Mononuclear cell (primary cell): Measurements from ENCODE around the gene PPP1R26. TPM values are rescaled to one million over a fixed set of nuclear protein-coding genes. Genes with fewer than 3 reads are reported as not detected.
A peak's percentile ranks its signal among the peaks of the same experiment; 100 is the strongest.

Experiments
- H3K27me3 ChIP-seq: 2 replicates; pipeline ENCODE4 v1.6.0; 2011; ENCODE audit warnings: low read length, control low read depth; ENCODE audit not compliant: insufficient read depth
- H3K4me1 ChIP-seq: 2 replicates; pipeline ENCODE4 v1.5.1; 2011; ENCODE audit warnings: mild to moderate bottlenecking, low read length, control low read depth; ENCODE audit not compliant: insufficient read depth
- H3K4me3 ChIP-seq: 2 replicates; pipeline ENCODE4 v1.5.1; 2011; ENCODE audit warnings: mild to moderate bottlenecking, low read length, moderate library complexity
- H3K9me3 ChIP-seq: 2 replicates; pipeline ENCODE4 v1.5.1; 2011; ENCODE audit warnings: low read depth, mild to moderate bottlenecking, control low read depth, low read length
- total RNA-seq: library from RNA; depleted of rRNA; stranded (reverse); fragments of >200 nt; gene quantifications from one replicate; pipeline ENCODE4 v1.2.3, GENCODE V29; 2012

The PPP1R26 gene
- total RNA-seq, 1 donor, result 1.5 TPM

DNA sequence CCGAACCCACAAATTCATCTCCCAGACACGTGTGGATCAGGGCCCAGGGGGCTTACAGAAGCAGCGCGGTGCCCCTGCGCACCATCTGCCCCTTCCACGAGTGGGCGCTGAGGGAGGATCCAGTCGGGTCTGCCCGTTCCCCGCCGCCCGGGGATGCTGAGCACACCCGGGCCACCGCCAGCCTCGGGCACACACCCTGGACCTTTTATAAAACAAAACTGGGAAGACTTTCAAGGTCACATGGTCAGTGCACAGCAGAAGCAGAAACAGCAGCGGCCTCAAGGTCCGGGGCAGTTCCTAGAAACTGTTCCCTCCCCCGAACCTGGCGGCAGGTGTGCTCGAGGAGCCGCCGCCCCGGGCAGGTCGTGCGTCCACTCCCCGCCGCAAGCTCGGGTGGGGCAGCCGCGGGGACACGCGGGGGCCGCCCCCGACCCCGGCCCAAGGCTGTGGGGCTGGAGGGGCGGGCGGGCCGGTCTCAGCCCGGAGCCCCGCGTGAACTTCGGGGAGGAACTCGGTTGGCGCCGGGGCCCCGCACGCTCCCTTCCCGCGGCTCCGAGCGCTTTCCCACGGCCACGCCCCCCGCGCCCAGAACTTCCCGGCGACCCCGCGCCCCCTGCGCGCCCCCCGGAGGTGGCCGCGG, 633 bp upstream of the PPP1R26 start:
- peaks cover 17% of the 10 kb centered on the region for H3K27me3 ChIP-seq
- no peaks in the 10 kb centered on the region for H3K9me3 ChIP-seq
- peaks cover 15% of the 10 kb centered on the region for H3K4me1 ChIP-seq
- peak overlapping the region; percentile 10 for H3K4me3 ChIP-seq

DNA sequence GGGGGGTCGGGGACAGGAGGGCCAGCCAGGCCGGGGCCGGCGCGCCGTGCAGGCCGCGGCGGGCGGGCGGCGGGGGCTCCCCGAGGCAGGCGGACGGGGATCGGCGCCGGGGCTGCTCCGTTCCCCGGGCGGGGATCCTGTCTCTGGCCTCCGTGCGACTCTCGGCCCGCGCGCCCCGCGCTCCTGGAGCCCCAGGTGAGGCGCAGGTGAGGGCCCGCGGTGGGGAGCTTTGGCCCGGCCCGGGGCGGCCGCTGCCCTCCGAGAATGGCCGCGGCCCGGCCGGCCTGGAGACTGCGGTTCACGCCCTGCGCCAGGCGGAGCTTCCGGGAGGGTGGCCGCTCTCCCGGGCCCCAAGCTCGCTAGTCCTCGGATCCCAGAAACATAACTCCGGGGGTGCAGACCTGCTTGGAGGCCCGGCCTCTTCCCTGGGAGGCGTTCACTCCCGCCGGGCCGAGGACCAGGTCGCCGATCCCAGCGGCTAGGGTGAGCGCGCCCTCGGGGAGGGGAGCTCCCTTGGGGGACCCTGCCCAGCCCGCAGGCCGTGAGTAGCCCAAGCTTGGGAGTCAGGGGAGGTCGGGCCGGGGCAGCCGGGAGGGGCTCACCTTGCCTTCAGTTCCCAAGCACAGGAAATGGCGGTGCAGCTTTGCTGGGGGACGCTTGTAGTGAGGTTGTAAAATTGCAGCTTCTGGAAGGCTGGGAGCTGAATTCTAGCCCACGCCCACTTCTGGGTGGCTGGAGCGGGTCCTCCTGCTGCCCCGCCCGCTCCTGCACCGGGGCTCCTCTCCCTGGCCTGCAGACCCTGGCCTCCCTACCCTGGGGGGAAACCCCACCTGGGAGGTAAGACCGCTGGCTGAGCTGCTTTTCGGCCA, 723 bp downstream of the PPP1R26 start:
- Histone ChIP-seq H3K27me3 (peaks cover 17% of the 10 kb centered on the region), H3K4me3 (peak overlapping the region; percentile 45), H3K9me3 (no peaks in the 10 kb centered on the region), H3K4me1 (peaks cover 15% of the 10 kb centered on the region)

DNA sequence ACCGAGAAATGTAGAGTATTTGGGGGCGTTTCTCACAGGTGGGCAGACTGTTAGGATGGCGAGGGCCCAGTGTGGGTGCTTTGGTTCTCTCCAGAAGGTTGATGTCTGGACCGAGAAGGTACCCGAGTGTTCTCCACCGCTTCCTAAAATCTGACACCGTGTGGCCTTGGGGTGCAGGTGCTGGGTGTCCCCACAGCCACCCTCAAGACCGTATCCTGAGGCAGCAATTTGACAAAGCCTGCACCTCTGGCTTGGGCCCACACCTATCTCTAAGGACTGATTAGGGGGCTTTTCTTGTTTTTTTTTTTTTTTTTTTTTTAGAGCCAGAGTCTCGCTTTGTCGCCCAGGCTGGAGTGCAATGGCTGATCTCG, 1.3 kb downstream of the PPP1R26 start:
- Histone ChIP-seq H3K4me1 (peaks cover 15% of the 10 kb centered on the region), H3K4me3 (no peak overlapping the region), H3K9me3 (no peaks in the 10 kb centered on the region), H3K27me3 (peaks cover 17% of the 10 kb centered on the region)

DNA sequence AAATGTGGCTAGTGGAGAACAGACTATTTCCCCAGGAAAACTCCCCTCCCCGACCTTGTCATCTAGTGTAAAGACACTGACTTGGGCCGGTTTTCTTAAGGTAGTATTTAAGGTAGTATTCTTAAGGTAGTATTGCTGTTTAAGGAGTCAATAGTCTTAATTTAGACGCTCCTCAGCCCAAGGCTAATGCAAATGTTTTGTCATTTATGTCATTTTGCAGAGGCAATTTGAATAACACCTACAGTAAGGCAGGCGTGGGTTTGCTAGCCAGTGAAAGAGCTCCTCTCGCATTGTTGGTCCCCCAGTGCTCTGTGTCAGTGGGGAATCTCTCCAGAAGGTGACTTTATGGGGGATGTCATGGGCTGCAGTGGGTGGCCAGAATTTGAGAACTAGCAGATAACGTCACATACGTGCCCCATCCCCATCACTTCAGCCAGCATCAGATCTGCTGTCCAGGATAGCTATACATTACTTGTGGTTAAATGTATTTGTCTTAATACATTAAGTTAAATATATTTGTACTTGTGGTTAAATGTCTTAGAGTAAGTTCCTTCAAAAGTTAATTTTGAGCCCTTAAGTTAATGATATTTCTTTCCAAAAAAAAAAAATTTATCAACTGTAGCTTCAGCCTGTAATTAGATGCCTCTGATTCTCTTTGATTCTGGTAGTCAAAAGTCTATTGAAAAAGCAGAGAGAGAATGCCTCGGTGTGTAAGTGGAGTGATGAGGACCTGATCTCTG, 2.6 kb downstream of the PPP1R26 start:
- H3K9me3 ChIP-seq, result no peaks in the 10 kb centered on the region
- H3K27me3 ChIP-seq, result peaks cover 17% of the 10 kb centered on the region
- peaks cover 15% of the 10 kb centered on the region for H3K4me1 ChIP-seq
- no peak overlapping the region for H3K4me3 ChIP-seq

DNA sequence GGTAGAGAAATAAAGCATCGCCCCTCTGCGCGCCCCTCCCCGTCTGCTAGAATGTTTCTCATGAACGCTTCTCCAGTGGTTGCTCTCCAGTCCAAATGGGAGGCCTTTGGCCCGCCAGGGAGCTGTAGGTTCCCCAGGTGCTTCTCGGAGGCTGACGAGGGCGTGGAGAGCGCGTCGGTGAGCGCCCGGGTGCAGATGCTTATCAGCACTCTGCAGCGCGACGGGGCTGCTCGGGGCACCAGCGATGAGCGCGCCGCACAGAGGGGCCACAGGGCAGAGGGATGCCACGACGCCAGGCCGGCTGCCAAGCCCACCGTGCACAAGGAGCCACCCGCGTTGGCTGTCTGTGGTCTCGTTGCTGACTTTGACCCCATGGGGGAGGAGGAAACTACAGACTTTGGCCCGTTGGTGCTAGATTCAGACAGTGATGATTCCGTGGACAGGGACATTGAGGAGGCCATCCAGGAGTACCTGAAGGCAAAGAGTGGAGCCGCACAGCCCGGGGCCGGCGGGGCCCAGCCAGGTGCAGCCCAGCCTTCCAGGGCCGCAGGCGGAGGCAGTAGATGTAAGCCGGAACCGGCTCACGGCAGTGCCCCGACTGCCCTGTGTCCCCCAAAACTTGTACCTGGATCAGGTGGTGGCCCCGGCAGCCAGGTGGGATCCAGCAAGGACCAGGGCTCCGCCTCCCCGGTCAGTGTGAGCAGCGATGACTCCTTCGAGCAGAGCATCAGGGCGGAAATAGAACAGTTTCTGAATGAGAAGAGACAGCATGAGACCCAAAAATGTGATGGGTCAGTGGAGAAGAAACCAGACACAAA, 5.1 kb downstream of the PPP1R26 start:
- peaks cover 11% of the 10 kb centered on the region for H3K27me3 ChIP-seq
- peaks cover 11% of the 10 kb centered on the region for H3K4me1 ChIP-seq
- H3K9me3 ChIP-seq, result no peaks in the 10 kb centered on the region
- no peak overlapping the region for H3K4me3 ChIP-seq

DNA sequence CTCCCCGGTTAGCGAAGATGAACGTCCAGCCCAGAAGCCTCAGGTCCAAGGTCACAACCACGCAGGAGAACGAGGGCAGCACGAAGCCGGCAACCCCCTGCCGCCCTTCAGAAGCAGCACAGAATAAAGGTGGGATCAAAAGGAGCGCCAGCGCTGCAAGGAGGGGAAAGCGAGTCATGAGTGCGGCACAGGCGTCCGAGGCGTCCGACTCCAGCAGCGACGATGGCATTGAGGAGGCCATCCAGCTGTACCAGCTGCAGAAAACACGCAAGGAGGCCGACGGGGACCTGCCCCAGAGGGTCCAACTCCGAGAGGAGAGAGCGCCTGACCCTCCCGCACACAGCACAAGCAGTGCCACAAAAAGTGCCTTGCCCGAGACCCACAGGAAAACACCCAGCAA, 5.8 kb downstream of the PPP1R26 start:
- H3K9me3 ChIP-seq, result no peaks in the 10 kb centered on the region
- H3K4me3 ChIP-seq, result no peak overlapping the region
- H3K27me3 ChIP-seq, result peaks cover 11% of the 10 kb centered on the region
- H3K4me1 ChIP-seq, result peaks cover 8% of the 10 kb centered on the region

DNA sequence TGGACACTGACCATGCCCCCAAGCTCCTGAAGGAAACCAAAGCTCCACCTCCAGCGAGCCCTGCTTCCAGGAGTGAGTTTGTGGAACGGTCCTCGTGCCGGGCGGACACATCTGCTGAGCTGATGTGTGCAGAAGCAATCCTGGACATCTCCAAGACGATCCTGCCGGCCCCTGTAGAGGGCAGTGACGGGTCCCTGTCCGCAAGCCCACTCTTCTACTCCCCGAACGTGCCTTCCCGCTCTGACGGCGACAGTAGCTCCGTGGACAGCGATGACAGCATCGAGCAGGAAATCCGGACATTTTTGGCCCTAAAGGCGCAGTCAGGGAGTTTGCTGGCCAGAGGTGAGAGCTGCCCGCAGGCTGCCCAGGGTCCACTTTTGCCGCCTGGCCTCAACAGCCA, 6.2 kb downstream of the PPP1R26 start:
- Histone ChIP-seq H3K4me1 (peaks cover 4% of the 10 kb centered on the region), H3K4me3 (no peak overlapping the region), H3K9me3 (no peaks in the 10 kb centered on the region), H3K27me3 (peaks cover 9% of the 10 kb centered on the region)

DNA sequence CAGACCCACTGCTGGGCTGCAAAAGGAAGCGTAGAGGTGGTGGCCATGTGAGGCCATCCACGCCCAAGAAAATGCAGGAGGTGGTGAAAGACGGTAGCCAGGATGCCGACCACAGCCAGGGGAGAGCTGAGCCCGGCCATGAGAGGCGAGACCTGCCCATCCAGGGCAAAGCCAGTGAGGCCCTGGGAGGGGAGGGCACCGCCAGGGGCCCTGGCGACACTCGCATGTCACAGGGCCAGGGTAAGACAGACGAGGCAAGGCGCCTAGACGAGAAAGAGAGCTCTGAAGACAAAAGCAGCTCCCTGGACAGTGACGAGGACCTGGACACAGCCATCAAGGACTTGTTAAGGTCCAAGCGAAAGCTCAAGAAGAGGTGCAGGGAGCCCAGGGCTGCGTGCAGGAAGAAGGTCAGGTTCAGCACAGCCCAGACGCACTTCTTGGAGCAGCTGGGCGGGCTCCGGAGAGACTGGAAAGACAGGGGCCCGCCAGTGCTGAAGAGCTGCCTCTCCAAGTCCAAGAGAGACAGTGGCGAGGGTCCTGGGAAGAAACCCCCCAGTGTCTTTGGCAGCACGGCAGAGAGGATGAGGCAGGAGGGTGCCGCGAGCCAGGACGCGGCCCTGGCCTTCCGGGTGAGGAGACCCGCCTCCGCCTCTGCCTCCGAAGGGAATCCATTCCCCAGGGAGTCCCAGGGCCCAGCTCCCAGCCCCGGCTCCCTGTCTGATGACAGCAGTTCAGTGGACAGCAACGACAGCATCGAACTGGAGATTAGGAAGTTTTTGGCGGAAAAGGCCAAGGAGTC, 6.9 kb downstream of the PPP1R26 start:
- Histone ChIP-seq H3K9me3 (no peaks in the 10 kb centered on the region), H3K27me3 (peaks cover 6% of the 10 kb centered on the region), H3K4me3 (no peak overlapping the region), H3K4me1 (no peaks in the 10 kb centered on the region)

DNA sequence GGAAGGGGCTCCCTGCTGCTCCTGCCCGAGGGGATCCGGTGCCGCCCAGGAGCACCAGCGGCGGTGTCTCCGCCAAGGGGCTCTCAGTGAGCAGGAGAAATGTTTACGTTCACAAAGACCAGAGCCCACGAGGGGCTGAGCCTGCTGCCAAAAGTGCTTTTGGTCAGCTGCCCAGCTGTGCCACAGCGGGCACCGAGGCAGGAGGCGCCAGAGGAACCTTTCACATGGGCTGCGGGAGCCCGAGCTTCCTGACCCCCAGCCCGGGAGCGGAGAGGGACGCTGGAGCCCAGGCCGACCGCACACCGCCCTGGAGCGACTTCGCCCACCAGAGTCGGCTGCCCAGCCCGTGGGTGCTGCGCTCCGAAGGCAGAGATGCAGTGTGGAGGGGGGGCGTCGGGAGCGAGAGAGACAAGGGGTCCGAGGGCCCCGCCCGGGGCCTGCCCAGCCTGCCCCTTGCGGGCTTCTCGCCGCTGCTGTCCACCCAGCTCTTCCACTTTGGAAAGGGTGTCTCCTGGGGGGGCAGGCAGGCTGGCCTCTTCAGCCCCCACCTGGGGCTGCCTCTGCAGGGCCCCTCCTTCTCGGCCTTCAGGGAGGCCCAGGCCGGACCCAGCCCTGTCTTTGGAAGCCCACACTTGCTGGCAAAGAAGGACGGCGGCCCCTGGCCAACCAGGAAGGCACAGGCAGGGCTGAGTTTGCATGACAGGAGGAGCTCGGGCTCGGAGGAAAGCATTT, 7.9 kb downstream of the PPP1R26 start:
- Histone ChIP-seq H3K4me1 (no peaks in the 10 kb centered on the region), H3K27me3 (no peaks in the 10 kb centered on the region), H3K4me3 (no peak overlapping the region), H3K9me3 (no peaks in the 10 kb centered on the region)

DNA sequence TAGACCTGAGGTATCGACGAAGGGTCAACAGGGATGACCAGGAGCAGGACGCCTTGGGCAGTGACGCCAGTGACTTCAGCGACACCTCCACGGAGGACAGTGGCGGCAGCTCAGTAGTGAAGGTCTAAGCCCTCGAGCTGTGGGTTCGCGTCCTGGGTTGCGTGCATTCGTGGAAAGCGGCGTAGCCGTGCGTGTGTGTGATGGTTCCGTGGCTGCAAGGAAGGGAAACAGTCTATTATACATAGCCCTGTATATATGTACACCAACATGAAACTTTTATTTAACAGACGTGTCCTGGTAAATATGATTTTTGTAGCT, 8.4 kb downstream of the PPP1R26 start:
- H3K27me3 ChIP-seq, result no peaks in the 10 kb centered on the region
- no peaks in the 10 kb centered on the region for H3K4me1 ChIP-seq
- no peaks in the 10 kb centered on the region for H3K9me3 ChIP-seq
- no peak overlapping the region for H3K4me3 ChIP-seq

DNA sequence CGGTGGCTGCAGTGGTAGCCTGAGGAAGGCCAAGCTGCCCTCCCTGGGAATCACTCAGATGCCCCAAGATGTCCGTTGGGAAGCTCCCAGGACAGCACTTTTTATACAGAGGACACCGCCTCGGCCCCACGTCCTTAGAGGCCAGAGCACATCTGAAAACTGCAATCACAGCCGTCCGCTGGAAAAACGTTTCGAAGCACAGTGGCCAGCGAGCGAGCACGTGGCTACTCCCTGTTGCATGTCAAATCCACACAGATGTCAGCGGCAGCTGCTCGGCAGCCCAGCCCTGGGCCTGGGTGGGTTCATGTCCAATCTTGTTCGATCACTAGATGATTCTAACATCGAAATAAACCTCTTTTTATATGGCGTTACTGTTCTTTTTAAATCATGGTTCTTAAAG, 8.9 kb downstream of the PPP1R26 start:
- Histone ChIP-seq H3K9me3 (no peaks in the 10 kb centered on the region), H3K4me3 (no peak overlapping the region), H3K4me1 (no peaks in the 10 kb centered on the region)

DNA sequence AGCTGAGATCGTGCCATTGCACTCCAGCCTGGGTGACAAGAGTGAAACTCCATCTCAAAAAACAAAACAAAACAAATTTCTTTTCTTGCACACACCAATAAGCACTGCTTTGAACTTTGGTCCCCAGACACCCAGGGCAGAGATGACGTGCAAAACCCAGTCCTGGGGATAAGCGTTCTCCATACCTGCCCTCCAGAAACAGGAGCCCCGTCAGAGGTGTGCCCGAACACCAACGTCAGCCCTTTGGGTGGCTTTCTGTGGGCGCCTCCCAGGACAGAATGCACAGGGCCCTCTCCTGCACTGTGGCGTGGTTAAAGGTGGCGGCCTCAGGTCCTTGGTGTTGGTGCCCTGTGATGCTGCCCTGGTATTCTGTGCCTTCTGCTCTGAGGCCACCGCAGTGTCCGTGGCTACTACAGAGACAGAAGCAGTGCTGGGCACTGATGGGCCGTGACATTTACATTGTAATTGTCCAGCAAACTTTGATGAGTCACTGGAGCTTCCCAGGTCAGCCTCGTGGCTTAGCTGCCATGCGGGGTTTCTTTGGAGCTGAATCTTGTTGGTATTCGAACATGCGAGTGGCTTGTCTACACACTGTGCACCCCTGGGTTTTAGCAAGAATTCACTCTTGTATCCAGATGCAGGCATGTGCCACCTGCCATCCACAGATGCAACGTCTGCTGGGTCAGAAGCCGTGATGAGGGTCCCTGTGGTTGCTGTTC, 9.8 kb downstream of the PPP1R26 start:
- no peaks in the 10 kb centered on the region for H3K9me3 ChIP-seq
- H3K4me3 ChIP-seq, result no peak overlapping the region
- H3K4me1 ChIP-seq, result no peaks in the 10 kb centered on the region
- H3K27me3 ChIP-seq, result no peaks in the 10 kb centered on the region

More for the DNA sequence above, 8.9 kb downstream of the PPP1R26 start:
- no peaks in the 10 kb centered on the region for H3K27me3 ChIP-seq

DNA sequence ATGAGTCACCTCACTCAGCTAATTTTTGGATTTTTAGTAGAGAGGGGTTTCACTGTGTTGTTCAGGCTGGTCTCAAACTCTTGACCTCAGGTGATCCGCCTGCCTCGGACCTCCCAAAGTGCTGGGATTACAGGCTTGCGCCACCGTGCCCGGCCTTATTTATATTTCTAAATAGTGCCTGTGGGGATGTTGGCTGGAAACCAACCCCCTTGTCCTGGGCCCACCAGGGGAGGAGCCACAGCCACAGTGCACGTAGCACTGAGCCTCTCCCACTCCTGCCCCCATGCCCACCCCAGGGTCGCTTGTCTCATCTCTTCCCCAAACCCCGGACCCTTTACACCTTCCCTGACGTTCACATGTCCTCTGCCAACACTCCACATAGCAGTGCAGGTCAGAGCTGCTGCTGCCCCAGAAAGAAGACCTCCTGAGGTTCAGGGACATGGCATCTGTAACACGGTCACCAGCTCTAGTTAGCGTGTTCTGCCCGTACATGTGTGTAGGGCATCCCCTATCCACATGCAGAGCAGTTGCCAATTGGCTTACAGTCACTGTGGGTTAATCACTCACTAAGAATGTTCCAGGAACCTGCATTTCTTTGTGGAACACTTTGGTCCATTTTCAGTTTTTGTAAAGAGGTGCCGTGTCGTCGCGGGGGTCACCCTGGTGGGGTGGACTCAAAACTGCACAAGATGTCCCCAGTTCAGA, 10.7 kb downstream of the PPP1R26 start:
- Histone ChIP-seq H3K27me3 (no peaks in the 10 kb centered on the region), H3K4me1 (no peaks in the 10 kb centered on the region), H3K4me3 (no peak overlapping the region), H3K9me3 (no peaks in the 10 kb centered on the region)
